Left lung (tissue), 10 donors: Measurements from ENCODE around the gene REEP3. TPM values are rescaled to one million over a fixed set of nuclear protein-coding genes. Genes with fewer than 3 reads are reported as not detected.
A peak's percentile ranks its signal among the peaks of the same experiment; 100 is the strongest.

Experiments
- ATAC-seq: fragments of 200-7000 bp; cut with Tn5 transposase; one replicate; pipeline ENCODE4 v1.9.1; 2020; ENCODE audit warnings: moderate library complexity
- DNase-seq, 4 donors: peaks; one replicate each; pipeline ENCODE4 v3.0.0-alpha.2; 2013 to 2020
- H3K27ac ChIP-seq, 2 donors: fragments of 200-600 bp; sonication (generic) in 1 of 2; one replicate each; pipeline versions ENCODE4 v1.5.0 to v1.8.0; 2020 to 2021
- H3K27me3 ChIP-seq, 2 donors: fragments of 200-600 bp; sonication (generic) in 1 of 2; one replicate each; pipeline versions ENCODE4 v1.5.0 to v1.8.0; 2020 to 2021
- H3K36me3 ChIP-seq, 2 donors: fragments of 200-600 bp; sonication (generic) in 1 of 2; one replicate each; pipeline versions ENCODE4 v1.5.0 to v1.8.0; 2020 to 2021
- H3K4me1 ChIP-seq, 2 donors: fragments of 200-600 bp; one replicate each; pipeline ENCODE4 v1.8.0; 2021
- H3K4me3 ChIP-seq, 2 donors: fragments of 200-600 bp; sonication (generic) in 1 of 2; one replicate each; pipeline versions ENCODE4 v1.5.0 to v1.8.0; 2020 to 2021; ENCODE audit warnings: mild to moderate bottlenecking in 1 of 2
- H3K9me3 ChIP-seq, 2 donors: fragments of 200-600 bp; sonication (generic) in 1 of 2; one replicate each; pipeline versions ENCODE4 v1.5.0 to v1.8.0; 2020 to 2021
- intact Hi-C, 2 donors: fragments of 100-400 bp; cut with DNase I; formaldehyde crosslinking; loops; one replicate each; pipeline versions ENCODE4 v1.11.2 to v1.14.2; 2022
- polyA plus RNA-seq, 6 donors: library from polyadenylated mRNA; unstranded; fragments of 120-200 nt; gene quantifications; one replicate each; pipeline ENCODE4 v1.2.1, GENCODE V29; 2013; ENCODE audit not compliant: insufficient read length in 6 of 6
- total RNA-seq, 2 donors: library from RNA; stranded (reverse); fragmentation: NEBNext Ultra II Directional; extraction: Animal tissue kit (Norgen Biotek cat#: 25700); gene quantifications; one replicate each; pipeline ENCODE4 v1.2.1, GENCODE V29; 2021
- TF ChIP-seq, protein P1 (sequence below), 2 donors: fragments of 200-600 bp; sonication (generic) in 1 of 2; IDR thresholded peaks; one replicate each; pipeline versions ENCODE4 v1.5.0 to v1.8.0; 2021; ENCODE audit warnings: antibody characterized with exemption in 2 of 2
- donor health status: DM: no; HTN: yes; CAD: no.
- donor health status: DM: no; HTN: no; CAD: no.

Gene REEP3
- total and polyA plus RNA-seq, 8 donors = 29.3 to 57.8 (median 38.2) TPM

GRCh38 chr10:63591600-63592379 lies 70.6 kb downstream of the REEP3 start:
- no peak overlapping the region for H3K27ac ChIP-seq
- intact Hi-C loops = no loop called here
- H3K4me3 ChIP-seq = no peak overlapping the region
- peaks cover 0 to 6% of the 10 kb centered on the region in 2 donors for H3K36me3 ChIP-seq
- peak; percentile 61 for ATAC-seq
- no peaks in the 10 kb centered on the region for H3K27me3 ChIP-seq
- H3K4me1 ChIP-seq = peaks cover 0 to 8% of the 10 kb centered on the region in 2 donors
- TF ChIP-seq, protein P1, sequence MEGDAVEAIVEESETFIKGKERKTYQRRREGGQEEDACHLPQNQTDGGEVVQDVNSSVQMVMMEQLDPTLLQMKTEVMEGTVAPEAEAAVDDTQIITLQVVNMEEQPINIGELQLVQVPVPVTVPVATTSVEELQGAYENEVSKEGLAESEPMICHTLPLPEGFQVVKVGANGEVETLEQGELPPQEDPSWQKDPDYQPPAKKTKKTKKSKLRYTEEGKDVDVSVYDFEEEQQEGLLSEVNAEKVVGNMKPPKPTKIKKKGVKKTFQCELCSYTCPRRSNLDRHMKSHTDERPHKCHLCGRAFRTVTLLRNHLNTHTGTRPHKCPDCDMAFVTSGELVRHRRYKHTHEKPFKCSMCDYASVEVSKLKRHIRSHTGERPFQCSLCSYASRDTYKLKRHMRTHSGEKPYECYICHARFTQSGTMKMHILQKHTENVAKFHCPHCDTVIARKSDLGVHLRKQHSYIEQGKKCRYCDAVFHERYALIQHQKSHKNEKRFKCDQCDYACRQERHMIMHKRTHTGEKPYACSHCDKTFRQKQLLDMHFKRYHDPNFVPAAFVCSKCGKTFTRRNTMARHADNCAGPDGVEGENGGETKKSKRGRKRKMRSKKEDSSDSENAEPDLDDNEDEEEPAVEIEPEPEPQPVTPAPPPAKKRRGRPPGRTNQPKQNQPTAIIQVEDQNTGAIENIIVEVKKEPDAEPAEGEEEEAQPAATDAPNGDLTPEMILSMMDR (IDR thresholded peaks at IDR 0.05) = no peak
- no peaks in the 10 kb centered on the region for H3K9me3 ChIP-seq
- DNase-seq = no peak

- Histone ChIP-seq H3K4me1 (peaks cover 0 to 8% of the 10 kb centered on the region in 2 donors), H3K27ac (no peak overlapping the region), H3K27me3 (no peaks in the 10 kb centered on the region), H3K36me3 (peaks cover 0 to 22% of the 10 kb centered on the region in 2 donors), H3K9me3 (no peaks in the 10 kb centered on the region), H3K4me3 (no peak overlapping the region)
- no peak for DNase-seq
- ATAC-seq = no peak
- intact Hi-C loops = no loop called here
- TF ChIP-seq, protein P1 (IDR thresholded peaks at IDR 0.05) = no peak
Observed at GRCh38 chr10:63593576-63593975, 72.4 kb downstream of the REEP3 start.

- peaks cover 0 to 27% of the 10 kb centered on the region in 2 donors for H3K36me3 ChIP-seq
- H3K4me1 ChIP-seq = no peaks in the 10 kb centered on the region
- DNase-seq = no peak
- H3K4me3 ChIP-seq = no peak overlapping the region
- TF ChIP-seq, protein P1 (IDR thresholded peaks at IDR 0.05) = no peak
- intact Hi-C loops = no loop called here
- no peak overlapping the region for H3K27ac ChIP-seq
- no peaks in the 10 kb centered on the region for H3K27me3 ChIP-seq
- no peaks in the 10 kb centered on the region for H3K9me3 ChIP-seq
- ATAC-seq = no peak
Observed at GRCh38 chr10:63595072-63595471, 73.9 kb downstream of the REEP3 start.

- Histone ChIP-seq H3K4me3 (no peak overlapping the region), H3K4me1 (no peaks in the 10 kb centered on the region), H3K9me3 (no peaks in the 10 kb centered on the region), H3K27ac (no peak overlapping the region), H3K36me3 (peaks cover 0 to 43% of the 10 kb centered on the region in 2 donors), H3K27me3 (no peaks in the 10 kb centered on the region)
- ATAC-seq (peak; percentile 13), DNase-seq (no peak)
- intact Hi-C loops = no loop called here
- TF ChIP-seq, protein P1 (IDR thresholded peaks at IDR 0.05) = no peak
Observed at GRCh38 chr10:63596924-63597323, 75.7 kb downstream of the REEP3 start.

DNA sequence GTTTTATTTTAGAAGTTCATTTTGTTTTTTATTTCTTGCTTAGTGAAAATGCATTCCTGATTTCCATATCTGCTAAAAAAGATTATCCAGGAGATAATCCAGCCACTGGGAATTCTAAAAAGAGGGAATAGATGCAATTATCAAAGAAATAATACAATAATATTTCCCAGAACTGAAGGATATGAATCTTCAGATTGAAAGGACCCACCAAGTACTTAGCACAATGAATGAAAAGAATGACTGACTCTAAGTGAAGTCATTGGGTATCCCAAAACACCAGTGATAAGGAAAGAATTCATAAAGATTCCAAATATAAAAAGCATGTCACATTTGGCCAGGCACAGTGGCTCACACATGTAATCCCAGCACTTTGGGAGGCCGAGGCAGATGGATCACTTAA lies 79.3 kb downstream of the REEP3 start:
- intact Hi-C loops = no loop called here
- H3K4me1 ChIP-seq = no peaks in the 10 kb centered on the region
- ATAC-seq = no peak

More for the DNA sequence above, 79.3 kb downstream of the REEP3 start:
- no peak overlapping the region for H3K27ac ChIP-seq
- H3K4me3 ChIP-seq = no peak overlapping the region
- H3K36me3 ChIP-seq = peaks cover 0 to 43% of the 10 kb centered on the region in 2 donors
- DNase-seq = no peak
- no peaks in the 10 kb centered on the region for H3K9me3 ChIP-seq
- no peaks in the 10 kb centered on the region for H3K27me3 ChIP-seq
- TF ChIP-seq, protein P1 (IDR thresholded peaks at IDR 0.05) = no peak
